Suprapubic skin (tissue), 3 donors: ENCODE data around the gene ZNF423.

ENCODE experiments used
- CTCF ChIP-seq, 2 donors: fragments of 200-600 bp in 1 of 2; fragments of 450-650 bp in 1 of 2; sonication (generic) in 1 of 2; IDR thresholded peaks; one replicate each; pipeline ENCODE4 v1.5.1; 2016 to 2019; ENCODE audit warnings: antibody characterized with exemption in 2 of 2, mild to moderate bottlenecking in 1 of 2, moderate library complexity in 1 of 2
- EP300 ChIP-seq: sonication (generic); formaldehyde crosslinking; IDR thresholded peaks from one replicate; pipeline ENCODE4 v1.6.1; 2017; ENCODE audit warnings: antibody characterized with exemption
- POLR2A ChIP-seq, 2 donors: fragments of 450-650 bp; IDR thresholded peaks; one replicate each; pipeline ENCODE4 v1.6.1; 2017; ENCODE audit warnings: antibody characterized with exemption in 2 of 2, mild to moderate bottlenecking in 2 of 2, moderate library complexity in 2 of 2

GRCh38 chr16:49750341-49751000, 105.4 kb downstream of the ZNF423 start:
- no peak for TF ChIP-seq CTCF (IDR thresholded peaks at IDR 0.05)
- no peak for TF ChIP-seq POLR2A (IDR thresholded peaks at IDR 0.05)
- TF ChIP-seq EP300, result no peak
